Colonic mucosa (tissue), 4 donors: Measurements from ENCODE around the gene GRID1. TPM values are rescaled to one million over a fixed set of nuclear protein-coding genes. Genes with fewer than 3 reads are reported as not detected.

Experiments used
- DNase-seq: peaks from one replicate; pipeline ENCODE4 v3.0.0-alpha.2; 2020
- H3K27ac ChIP-seq: fragments of 200-600 bp; one replicate; pipeline ENCODE4 v1.8.0; 2021
- H3K27me3 ChIP-seq: fragments of 200-600 bp; one replicate; pipeline ENCODE4 v1.8.0; 2021
- H3K36me3 ChIP-seq: fragments of 200-600 bp; one replicate; pipeline ENCODE4 v1.8.0; 2021
- H3K4me1 ChIP-seq: fragments of 200-600 bp; one replicate; pipeline ENCODE4 v1.8.0; 2021; ENCODE audit warnings: mild to moderate bottlenecking
- H3K4me3 ChIP-seq: fragments of 200-600 bp; one replicate; pipeline ENCODE4 v1.8.0; 2021
- H3K9ac ChIP-seq, 2 donors: one replicate each; pipeline ENCODE4 v1.7.0; 2013; ENCODE audit warnings: control low read depth in 2 of 2, low read depth in 2 of 2, low read length in 2 of 2
- H3K9me3 ChIP-seq: fragments of 200-600 bp; one replicate; pipeline ENCODE4 v1.8.0; 2021
- intact Hi-C: fragments of 100-400 bp; cut with DNase I; formaldehyde crosslinking; loops from one replicate; pipeline ENCODE4 v1.14.1; 2022
- total RNA-seq, 2 donors: library from RNA; stranded (reverse); fragmentation: NEBNext Ultra II Directional in 1 of 2; extraction: Animal tissue kit (Norgen Biotek cat#: 25700) in 1 of 2; gene quantifications; one replicate each; pipeline ENCODE4 v1.2.1, GENCODE V29; 2021
- TF ChIP-seq, protein P1 (sequence below): fragments of 200-600 bp; IDR thresholded peaks from one replicate; pipeline ENCODE4 v1.8.0; 2022; ENCODE audit warnings: antibody characterized with exemption, mild to moderate bottlenecking
- donor health status: healthy.
- donor health status: DM: no; HTN: no; CAD: no.
- donor health status: DM: no; HTN: no; CAD: no.

GRID1 gene
- total RNA-seq, 2 donors from 2014 or later = 0.30 to 0.37 TPM

DNA sequence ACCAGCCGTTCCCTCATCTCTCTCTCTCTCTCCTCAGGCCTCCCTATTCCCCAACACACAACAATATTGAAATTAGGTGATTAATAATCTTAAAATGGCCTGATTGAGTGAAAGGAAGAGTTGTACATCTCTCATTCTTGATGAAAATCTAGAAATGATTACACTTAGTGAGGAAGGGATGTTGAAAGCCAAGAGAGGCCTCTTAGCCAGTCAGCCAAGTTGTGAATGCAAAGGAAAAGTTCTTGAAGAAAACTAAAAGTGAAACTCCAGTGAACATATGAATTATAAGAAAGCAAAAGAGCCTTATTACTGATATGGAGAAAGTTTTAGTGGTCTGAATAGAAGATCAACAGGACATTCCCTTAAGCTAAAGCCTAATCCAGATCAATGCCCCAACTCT lies 695.1 kb downstream of the GRID1 start:
- no peaks in the 10 kb centered on the region for H3K36me3 ChIP-seq
- H3K27ac ChIP-seq = no peak overlapping the region
- no peaks in the 10 kb centered on the region for H3K27me3 ChIP-seq
- intact Hi-C loops = no loop called here
- H3K4me1 ChIP-seq = no peaks in the 10 kb centered on the region
- no peak overlapping the region for H3K9ac ChIP-seq
- TF ChIP-seq, protein P1, sequence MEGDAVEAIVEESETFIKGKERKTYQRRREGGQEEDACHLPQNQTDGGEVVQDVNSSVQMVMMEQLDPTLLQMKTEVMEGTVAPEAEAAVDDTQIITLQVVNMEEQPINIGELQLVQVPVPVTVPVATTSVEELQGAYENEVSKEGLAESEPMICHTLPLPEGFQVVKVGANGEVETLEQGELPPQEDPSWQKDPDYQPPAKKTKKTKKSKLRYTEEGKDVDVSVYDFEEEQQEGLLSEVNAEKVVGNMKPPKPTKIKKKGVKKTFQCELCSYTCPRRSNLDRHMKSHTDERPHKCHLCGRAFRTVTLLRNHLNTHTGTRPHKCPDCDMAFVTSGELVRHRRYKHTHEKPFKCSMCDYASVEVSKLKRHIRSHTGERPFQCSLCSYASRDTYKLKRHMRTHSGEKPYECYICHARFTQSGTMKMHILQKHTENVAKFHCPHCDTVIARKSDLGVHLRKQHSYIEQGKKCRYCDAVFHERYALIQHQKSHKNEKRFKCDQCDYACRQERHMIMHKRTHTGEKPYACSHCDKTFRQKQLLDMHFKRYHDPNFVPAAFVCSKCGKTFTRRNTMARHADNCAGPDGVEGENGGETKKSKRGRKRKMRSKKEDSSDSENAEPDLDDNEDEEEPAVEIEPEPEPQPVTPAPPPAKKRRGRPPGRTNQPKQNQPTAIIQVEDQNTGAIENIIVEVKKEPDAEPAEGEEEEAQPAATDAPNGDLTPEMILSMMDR = no peak
- H3K9me3 ChIP-seq = no peaks in the 10 kb centered on the region
- DNase-seq = no peak
- no peak overlapping the region for H3K4me3 ChIP-seq

DNA sequence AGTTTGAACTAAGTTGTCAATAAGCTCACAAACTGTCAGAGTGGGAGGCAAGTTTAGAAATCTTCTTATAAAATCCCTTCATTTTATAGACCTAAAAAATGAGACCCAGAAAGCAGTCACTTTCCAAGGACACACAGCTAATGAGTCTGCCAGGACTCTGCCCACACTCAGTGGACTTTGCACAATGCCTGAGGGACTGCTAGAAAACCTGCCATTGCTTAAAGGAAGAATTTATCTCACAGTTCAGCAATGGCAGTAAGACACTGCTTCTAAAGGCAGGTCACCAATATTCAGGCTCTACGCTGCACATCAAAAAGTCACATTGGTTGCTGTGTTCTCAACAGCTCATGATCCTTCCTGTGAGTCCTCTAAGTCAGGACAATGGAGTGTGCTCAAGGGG lies 698.1 kb downstream of the GRID1 start:
- Histone ChIP-seq H3K36me3 (no peaks in the 10 kb centered on the region), H3K4me3 (no peak overlapping the region), H3K27me3 (no peaks in the 10 kb centered on the region), H3K9me3 (no peaks in the 10 kb centered on the region), H3K27ac (no peak overlapping the region), H3K9ac (no peak overlapping the region), H3K4me1 (no peaks in the 10 kb centered on the region)
- TF ChIP-seq, protein P1 = no peak
- intact Hi-C loops = no loop called here
- no peak for DNase-seq

DNA sequence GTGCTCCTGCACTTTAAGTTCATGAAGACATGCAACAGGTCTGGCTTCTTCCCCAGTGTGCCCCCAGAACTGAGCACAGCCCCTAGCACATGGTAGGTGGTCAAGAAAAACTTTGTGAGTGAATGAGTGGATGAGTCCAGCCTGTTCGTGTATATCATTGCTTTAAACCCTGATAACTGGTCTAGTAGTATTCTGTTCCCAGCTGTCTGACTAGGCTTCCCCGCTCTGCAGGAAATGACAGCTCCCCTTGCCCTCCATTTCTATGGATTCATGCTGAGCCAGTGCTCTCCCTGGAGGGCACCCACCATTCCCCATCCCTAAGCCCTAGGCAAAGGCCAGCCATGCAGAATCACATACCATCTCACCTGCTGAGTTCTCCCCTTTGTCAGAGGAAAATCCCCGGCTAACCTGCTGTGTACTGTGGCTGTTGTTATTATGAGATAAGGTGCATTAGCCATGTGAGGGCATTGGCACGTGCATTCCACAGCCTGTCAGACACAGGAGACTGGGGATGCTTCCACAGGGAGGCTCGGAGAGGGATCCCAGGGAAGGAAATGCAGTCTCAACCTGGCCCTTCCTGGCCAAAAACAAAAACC lies 698.9 kb downstream of the GRID1 start:
- Histone ChIP-seq H3K4me3 (no peak overlapping the region), H3K27me3 (no peaks in the 10 kb centered on the region)
- DNase-seq = no peak

DNA sequence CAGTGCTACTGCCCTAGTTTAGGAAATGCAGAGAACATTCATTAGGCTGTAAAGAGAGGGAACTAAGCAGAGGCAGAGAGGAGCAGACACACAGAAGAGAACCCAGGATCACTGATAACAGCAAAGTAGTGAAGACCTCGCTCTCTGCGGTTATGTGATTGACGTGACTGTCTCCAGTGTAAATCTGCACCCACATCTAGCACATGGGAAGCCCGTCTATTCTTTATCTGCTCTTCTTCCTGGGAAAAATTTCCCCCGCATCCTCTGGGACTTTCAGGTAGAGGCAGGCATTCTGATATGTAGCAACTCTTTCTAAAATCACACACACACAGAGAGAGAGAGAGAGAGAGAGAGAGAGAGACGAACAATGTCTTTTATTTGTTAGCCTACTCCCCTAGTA lies 699.6 kb downstream of the GRID1 start:
- Histone ChIP-seq H3K36me3 (no peaks in the 10 kb centered on the region), H3K4me3 (no peak overlapping the region), H3K27ac (no peak overlapping the region), H3K27me3 (no peaks in the 10 kb centered on the region), H3K9ac (no peak overlapping the region), H3K9me3 (no peaks in the 10 kb centered on the region), H3K4me1 (no peaks in the 10 kb centered on the region)
- TF ChIP-seq, protein P1 = no peak
- intact Hi-C loops = no loop called here
- no peak for DNase-seq

More for the DNA sequence above, 698.9 kb downstream of the GRID1 start:
- intact Hi-C loops = no loop called here
- H3K4me1 ChIP-seq = no peaks in the 10 kb centered on the region
- no peaks in the 10 kb centered on the region for H3K9me3 ChIP-seq
- no peak overlapping the region for H3K9ac ChIP-seq
- no peaks in the 10 kb centered on the region for H3K36me3 ChIP-seq
- TF ChIP-seq, protein P1 = no peak
- H3K27ac ChIP-seq = no peak overlapping the region

DNA sequence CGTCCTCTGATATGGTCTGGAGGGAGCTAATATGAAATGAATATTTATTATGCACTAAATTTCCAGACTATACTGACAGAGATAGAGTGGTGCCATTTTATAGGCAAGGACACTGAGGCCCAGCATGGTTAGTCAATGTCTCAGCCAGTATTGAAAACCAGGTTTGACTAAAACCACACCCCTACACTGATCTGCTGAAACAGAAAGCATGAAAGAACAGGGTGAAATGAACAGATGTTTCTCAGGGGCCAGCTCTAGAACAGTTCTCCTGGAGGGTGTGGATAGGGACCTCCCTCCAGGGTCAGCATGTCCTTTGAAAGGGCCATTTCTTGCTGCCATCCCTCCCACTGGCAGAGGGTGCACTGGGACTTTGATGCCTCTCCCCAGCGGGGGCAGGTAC lies 700.5 kb downstream of the GRID1 start:
- DNase-seq = no peak
- TF ChIP-seq, protein P1 = no peak
- Histone ChIP-seq H3K4me1 (no peaks in the 10 kb centered on the region), H3K9ac (no peak overlapping the region), H3K36me3 (no peaks in the 10 kb centered on the region), H3K27ac (no peak overlapping the region), H3K27me3 (no peaks in the 10 kb centered on the region), H3K9me3 (no peaks in the 10 kb centered on the region), H3K4me3 (no peak overlapping the region)
- intact Hi-C loops = no loop called here
